Measurements from ENCODE around the gene DCAF11. TPM values are rescaled to one million over a fixed set of nuclear protein-coding genes. Genes with fewer than 3 reads are reported as not detected.

The DCAF11 gene
- total and polyA plus RNA-seq, 2 of the 13 experiments (the other 11 are each of a cell fraction or from before 2014, with no cell fraction given): 150 to 257 TPM

DNA sequence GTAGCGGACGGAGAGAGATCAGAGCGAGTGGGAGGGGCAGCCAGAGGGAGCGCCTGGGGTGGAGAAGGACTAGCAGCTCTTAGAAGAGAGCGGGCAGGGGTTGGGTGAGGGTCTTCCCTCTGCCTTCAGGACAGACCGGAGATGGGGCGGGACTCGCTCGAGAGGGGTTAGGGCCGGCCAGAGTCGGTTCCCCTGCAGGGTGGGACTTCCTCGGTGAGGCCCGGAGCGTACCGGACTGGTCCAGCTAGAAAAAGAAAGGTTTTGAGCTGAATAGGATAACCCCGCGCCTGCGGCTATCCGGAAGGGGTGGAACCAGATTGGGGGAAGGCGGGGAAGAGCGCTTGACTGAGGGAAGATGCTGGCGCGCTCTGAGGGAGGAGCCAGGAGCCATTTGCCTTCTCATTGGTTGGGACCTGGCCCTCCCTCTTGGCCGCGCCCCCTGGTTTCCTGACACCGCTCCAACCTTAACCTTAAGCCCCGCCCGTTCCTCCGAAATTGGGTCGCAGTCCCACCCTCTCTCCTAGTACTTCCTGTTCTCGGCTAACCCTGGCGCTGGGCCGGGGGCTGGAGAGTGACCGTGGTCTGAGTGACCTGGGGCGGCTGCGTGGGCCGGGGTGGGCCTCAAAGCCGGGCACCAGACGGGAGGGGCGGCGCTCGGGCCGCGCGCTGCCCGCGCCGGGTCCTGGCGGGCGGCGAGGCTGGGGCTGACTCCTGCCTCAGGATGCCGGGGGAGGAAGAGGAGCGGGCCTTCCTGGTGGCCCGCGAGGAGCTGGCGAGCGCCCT is 32.6 kb downstream of the DCAF11 start, which contains the start of gene RNF31 (continued):
- peak; percentile 95 for TF ChIP-seq ZNF619 (CRISPR knock-in tag; IDR thresholded peaks at IDR 0.05)
- peak; percentile 91; the same call in 1 of the 2 replicates for TF ChIP-seq MZF1 (CRISPR knock-in tag; IDR thresholded peaks at IDR 0.05; ENCODE audit: borderline replicate concordance)
- TF ChIP-seq ZNF652 (CRISPR knock-in tag; IDR thresholded peaks at IDR 0.05; ENCODE audit: borderline replicate concordance, low read depth): no peak; the same call in 1 of the 2 replicates
- TF ChIP-seq SMAD9 (CRISPR knock-in tag; IDR thresholded peaks at IDR 0.05): no peak
- peak; percentile 32; the same call in 1 of the 2 replicates for TF ChIP-seq SALL2 (CRISPR knock-in tag; IDR thresholded peaks at IDR 0.05)
- no peak for TF ChIP-seq MAFK (conservative IDR thresholded peaks at IDR 0.05 in 1 of 2, IDR thresholded peaks at IDR 0.05 in 1 of 2; ENCODE audit: low read length in 2 of 2)
- no peak; the same call in 1 of the 2 replicates for TF ChIP-seq ZNF839 (CRISPR knock-in tag; IDR thresholded peaks at IDR 0.05; ENCODE audit: borderline replicate concordance)
- no peak for TF ChIP-seq ZMYM4 (CRISPR knock-in tag; IDR thresholded peaks at IDR 0.05)
- TF ChIP-seq IRF2 (CRISPR knock-in tag; IDR thresholded peaks at IDR 0.05): 0 out of 2 replicates have a peak, but pooled peaks have one; percentile 71
- TF ChIP-seq, protein P1, sequence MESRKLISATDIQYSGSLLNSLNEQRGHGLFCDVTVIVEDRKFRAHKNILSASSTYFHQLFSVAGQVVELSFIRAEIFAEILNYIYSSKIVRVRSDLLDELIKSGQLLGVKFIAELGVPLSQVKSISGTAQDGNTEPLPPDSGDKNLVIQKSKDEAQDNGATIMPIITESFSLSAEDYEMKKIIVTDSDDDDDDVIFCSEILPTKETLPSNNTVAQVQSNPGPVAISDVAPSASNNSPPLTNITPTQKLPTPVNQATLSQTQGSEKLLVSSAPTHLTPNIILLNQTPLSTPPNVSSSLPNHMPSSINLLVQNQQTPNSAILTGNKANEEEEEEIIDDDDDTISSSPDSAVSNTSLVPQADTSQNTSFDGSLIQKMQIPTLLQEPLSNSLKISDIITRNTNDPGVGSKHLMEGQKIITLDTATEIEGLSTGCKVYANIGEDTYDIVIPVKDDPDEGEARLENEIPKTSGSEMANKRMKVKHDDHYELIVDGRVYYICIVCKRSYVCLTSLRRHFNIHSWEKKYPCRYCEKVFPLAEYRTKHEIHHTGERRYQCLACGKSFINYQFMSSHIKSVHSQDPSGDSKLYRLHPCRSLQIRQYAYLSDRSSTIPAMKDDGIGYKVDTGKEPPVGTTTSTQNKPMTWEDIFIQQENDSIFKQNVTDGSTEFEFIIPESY (CRISPR knock-in tag; IDR thresholded peaks at IDR 0.05): no peak; the same call in 1 of the 2 replicates
- TF ChIP-seq ZNF530 (CRISPR knock-in tag; IDR thresholded peaks at IDR 0.05; ENCODE audit: low read depth): no peak
- peak; percentile 15 for TF ChIP-seq CBX1 (IDR thresholded peaks at IDR 0.05; ENCODE audit: low read depth)
- TF ChIP-seq CBFB (CRISPR knock-in tag; IDR thresholded peaks at IDR 0.05): no peak
- TF ChIP-seq, protein P2, sequence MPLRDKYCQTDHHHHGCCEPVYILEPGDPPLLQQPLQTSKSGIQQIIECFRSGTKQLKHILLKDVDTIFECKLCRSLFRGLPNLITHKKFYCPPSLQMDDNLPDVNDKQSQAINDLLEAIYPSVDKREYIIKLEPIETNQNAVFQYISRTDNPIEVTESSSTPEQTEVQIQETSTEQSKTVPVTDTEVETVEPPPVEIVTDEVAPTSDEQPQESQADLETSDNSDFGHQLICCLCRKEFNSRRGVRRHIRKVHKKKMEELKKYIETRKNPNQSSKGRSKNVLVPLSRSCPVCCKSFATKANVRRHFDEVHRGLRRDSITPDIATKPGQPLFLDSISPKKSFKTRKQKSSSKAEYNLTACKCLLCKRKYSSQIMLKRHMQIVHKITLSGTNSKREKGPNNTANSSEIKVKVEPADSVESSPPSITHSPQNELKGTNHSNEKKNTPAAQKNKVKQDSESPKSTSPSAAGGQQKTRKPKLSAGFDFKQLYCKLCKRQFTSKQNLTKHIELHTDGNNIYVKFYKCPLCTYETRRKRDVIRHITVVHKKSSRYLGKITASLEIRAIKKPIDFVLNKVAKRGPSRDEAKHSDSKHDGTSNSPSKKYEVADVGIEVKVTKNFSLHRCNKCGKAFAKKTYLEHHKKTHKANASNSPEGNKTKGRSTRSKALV (CRISPR knock-in tag; IDR thresholded peaks at IDR 0.05): no peak; the same call in 1 of the 2 replicates
- TF ChIP-seq, protein P3, sequence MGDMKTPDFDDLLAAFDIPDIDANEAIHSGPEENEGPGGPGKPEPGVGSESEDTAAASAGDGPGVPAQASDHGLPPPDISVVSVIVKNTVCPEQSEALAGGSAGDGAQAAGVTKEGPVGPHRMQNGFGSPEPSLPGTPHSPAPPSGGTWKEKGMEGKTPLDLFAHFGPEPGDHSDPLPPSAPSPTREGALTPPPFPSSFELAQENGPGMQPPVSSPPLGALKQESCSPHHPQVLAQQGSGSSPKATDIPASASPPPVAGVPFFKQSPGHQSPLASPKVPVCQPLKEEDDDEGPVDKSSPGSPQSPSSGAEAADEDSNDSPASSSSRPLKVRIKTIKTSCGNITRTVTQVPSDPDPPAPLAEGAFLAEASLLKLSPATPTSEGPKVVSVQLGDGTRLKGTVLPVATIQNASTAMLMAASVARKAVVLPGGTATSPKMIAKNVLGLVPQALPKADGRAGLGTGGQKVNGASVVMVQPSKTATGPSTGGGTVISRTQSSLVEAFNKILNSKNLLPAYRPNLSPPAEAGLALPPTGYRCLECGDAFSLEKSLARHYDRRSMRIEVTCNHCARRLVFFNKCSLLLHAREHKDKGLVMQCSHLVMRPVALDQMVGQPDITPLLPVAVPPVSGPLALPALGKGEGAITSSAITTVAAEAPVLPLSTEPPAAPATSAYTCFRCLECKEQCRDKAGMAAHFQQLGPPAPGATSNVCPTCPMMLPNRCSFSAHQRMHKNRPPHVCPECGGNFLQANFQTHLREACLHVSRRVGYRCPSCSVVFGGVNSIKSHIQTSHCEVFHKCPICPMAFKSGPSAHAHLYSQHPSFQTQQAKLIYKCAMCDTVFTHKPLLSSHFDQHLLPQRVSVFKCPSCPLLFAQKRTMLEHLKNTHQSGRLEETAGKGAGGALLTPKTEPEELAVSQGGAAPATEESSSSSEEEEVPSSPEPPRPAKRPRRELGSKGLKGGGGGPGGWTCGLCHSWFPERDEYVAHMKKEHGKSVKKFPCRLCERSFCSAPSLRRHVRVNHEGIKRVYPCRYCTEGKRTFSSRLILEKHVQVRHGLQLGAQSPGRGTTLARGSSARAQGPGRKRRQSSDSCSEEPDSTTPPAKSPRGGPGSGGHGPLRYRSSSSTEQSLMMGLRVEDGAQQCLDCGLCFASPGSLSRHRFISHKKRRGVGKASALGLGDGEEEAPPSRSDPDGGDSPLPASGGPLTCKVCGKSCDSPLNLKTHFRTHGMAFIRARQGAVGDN (CRISPR knock-in tag; IDR thresholded peaks at IDR 0.05): peak; percentile 76
- TF ChIP-seq ZKSCAN8 (CRISPR knock-in tag; IDR thresholded peaks at IDR 0.05; ENCODE audit: borderline replicate concordance): no peak
- no peak; the same call in 1 of the 2 replicates for TF ChIP-seq PAX8 (CRISPR knock-in tag; IDR thresholded peaks at IDR 0.05; ENCODE audit: borderline replicate concordance)
- no peak for TF ChIP-seq ZNF841 (CRISPR knock-in tag; IDR thresholded peaks at IDR 0.05; ENCODE audit: borderline replicate concordance)
- TF ChIP-seq ZNF263 (CRISPR knock-in tag; IDR thresholded peaks at IDR 0.05): peak; percentile 86
- TF ChIP-seq ZBTB38 (CRISPR knock-in tag; IDR thresholded peaks at IDR 0.05): peak; percentile 85
- TF ChIP-seq ZNF441 (CRISPR knock-in tag; IDR thresholded peaks at IDR 0.05; ENCODE audit: borderline replicate concordance): peak; percentile 70
- TF ChIP-seq ZNF496 (CRISPR knock-in tag; IDR thresholded peaks at IDR 0.05; ENCODE audit: insufficient replicate concordance): no peak
